G401.6 (cell line): ENCODE results near the gene GRK5.

Experiments
- FAIRE-seq: peaks from 2 replicates; lab custom pipeline; 2012; peaks lifted over from hg19 to GRCh38; lab: Jason Lieb, UNC

GRK5 gene

GRCh38 chr10:119408072-119408471 lies 200.7 kb downstream of the GRK5 start:
- no peak for FAIRE-seq

GRCh38 chr10:119408969-119409371 lies 201.6 kb downstream of the GRK5 start:
- no peak for FAIRE-seq

GRCh38 chr10:119409385-119409784 lies 202.0 kb downstream of the GRK5 start:
- FAIRE-seq: no peak

GRCh38 chr10:119409906-119410305 lies 202.5 kb downstream of the GRK5 start:
- FAIRE-seq: no peak

- FAIRE-seq: no peak
These were observed 203.2 kb downstream of the GRK5 start for GRCh38 chr10:119410361-119411116.

- FAIRE-seq: no peak
These were observed 205.1 kb downstream of the GRK5 start for GRCh38 chr10:119412244-119413092.

GRCh38 chr10:119413093-119413453 lies 205.7 kb downstream of the GRK5 start:
- no peak for FAIRE-seq

- no peak for FAIRE-seq
These were observed 206.2 kb downstream of the GRK5 start for GRCh38 chr10:119413471-119414080.

- no peak for FAIRE-seq
These were observed 206.8 kb downstream of the GRK5 start for GRCh38 chr10:119414081-119414611.

- no peak for FAIRE-seq
These were observed 207.8 kb downstream of the GRK5 start for GRCh38 chr10:119415121-119415520.

- FAIRE-seq: no peak
These were observed 208.4 kb downstream of the GRK5 start for GRCh38 chr10:119415536-119416503.

- no peak for FAIRE-seq
These were observed 209.5 kb downstream of the GRK5 start for GRCh38 chr10:119416855-119417254.

GRCh38 chr10:119417852-119418251 lies 210.5 kb downstream of the GRK5 start:
- FAIRE-seq: no peak

- no peak for FAIRE-seq
These were observed 211.0 kb downstream of the GRK5 start for GRCh38 chr10:119418362-119418761.

GRCh38 chr10:119419931-119420330 lies 212.6 kb downstream of the GRK5 start:
- FAIRE-seq: no peak

- FAIRE-seq: no peak
These were observed 213.8 kb downstream of the GRK5 start for GRCh38 chr10:119420950-119421875.

- FAIRE-seq: no peak
These were observed 214.7 kb downstream of the GRK5 start for GRCh38 chr10:119421891-119422681.

GRCh38 chr10:119422682-119423509 lies 215.5 kb downstream of the GRK5 start:
- FAIRE-seq: no peak
